ENCODE data around the gene KIRREL3. TPM values are rescaled to one million over a fixed set of nuclear protein-coding genes. Genes with fewer than 3 reads are reported as not detected.

The KIRREL3 gene
- total and polyA plus RNA-seq, 2 donors (not counting 3 experiments of a cell fraction or from before 2014, with no cell fraction given): not detected

DNA sequence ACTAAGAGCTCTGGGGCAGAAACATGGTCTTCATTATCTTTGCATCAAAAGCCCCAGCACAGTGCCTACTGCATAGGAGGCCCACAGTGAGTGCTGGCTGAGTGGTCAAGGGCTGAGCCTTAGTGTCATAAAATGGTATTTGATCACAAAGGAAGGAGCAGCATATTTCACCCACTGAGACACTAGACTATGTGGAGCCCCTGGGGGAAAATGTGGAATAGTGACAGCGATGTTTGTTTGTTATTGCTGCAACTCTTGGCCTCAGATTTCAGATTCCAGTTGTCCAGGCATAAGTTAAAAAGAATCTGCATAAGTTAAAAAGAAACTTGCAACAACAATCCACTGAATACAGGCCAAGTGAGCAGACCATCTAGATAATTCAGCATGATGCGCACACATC lies 7.0 kb downstream of the KIRREL3 start:
- Histone ChIP-seq H2AFZ (ENCODE audit: low read depth, low read length) (no peak overlapping the region), H3K4me2 (ENCODE audit: insufficient read depth, low read length) (no peak overlapping the region), H3K27me3 (ENCODE audit: control insufficient read depth in 2 of 2, insufficient read depth in 2 of 2, low read length in 2 of 2) (no peaks in the 10 kb centered on the region), H3K27ac (ENCODE audit: insufficient read depth, low read depth, low read length) (no peak overlapping the region), H3K9me3 (replicated peaks; ENCODE audit: control insufficient read depth, insufficient read depth, low read length) (no peaks in the 10 kb centered on the region), H3K4me3 (replicated peaks in 1 of 3; ENCODE audit: insufficient read depth in 1 of 3, low read depth in 1 of 3, low read length in 3 of 3) (no peak overlapping the region), H3K79me2 (ENCODE audit: control insufficient read depth, insufficient read depth, low read length) (no peaks in the 10 kb centered on the region), H3K4me1 (ENCODE audit: control insufficient read depth, extremely low read depth, insufficient read depth, low read length) (no peaks in the 10 kb centered on the region), H4K20me1 (replicated peaks; ENCODE audit: control insufficient read depth, extremely low read depth, insufficient read depth, low read length) (no peaks in the 10 kb centered on the region), H3K36me3 (ENCODE audit: control insufficient read depth in 2 of 2, extremely low read depth in 1 of 2, insufficient read depth in 2 of 2, low read length in 2 of 2) (no peaks in the 10 kb centered on the region), H3K9me1 (replicated peaks; ENCODE audit: control insufficient read depth, extremely low read depth, insufficient read depth, low read length) (no peaks in the 10 kb centered on the region), H3K9ac (replicated peaks; ENCODE audit: extremely low read depth, insufficient read depth, low read length) (no peak overlapping the region)
- dilution Hi-C loops (cut with MboI; ENCODE audit: extremely low pct_ligation_motif_present, low sequenced_read_pairs) (no loop called here), intact Hi-C loops (cut with micrococcal nuclease) (loop anchor here (5.0 kb wide), 1 partner anchor 276 kb away; no protein-coding TSS in a partner anchor)
- ChIA-PET CTCF (no interaction called here), POLR2A (no interaction called here)
- no peak for TF ChIP-seq CTCF (IDR thresholded peaks at IDR 0.05; ENCODE audit: extremely low read depth in 1 of 2, insufficient read depth in 1 of 2, low read depth in 1 of 2, low read length in 2 of 2)
- TF ChIP-seq FOS (IDR thresholded peaks at IDR 0.05; ENCODE audit: borderline replicate concordance, insufficient read depth, low read length): no peak
- no peak for TF ChIP-seq POLR2AphosphoS5 (IDR thresholded peaks at IDR 0.05; ENCODE audit: insufficient read depth, low read depth, low read length)
- TF ChIP-seq MYC (IDR thresholded peaks at IDR 0.05; ENCODE audit: low read depth, low read length): no peak
- TF ChIP-seq POLR2A (IDR thresholded peaks at IDR 0.05; ENCODE audit: low read depth, low read length): no peak
- TF ChIP-seq EZH2 (IDR thresholded peaks at IDR 0.05; ENCODE audit: borderline replicate concordance, low read depth, low read length, severe bottlenecking): no peak
- TF ChIP-seq JUN (IDR thresholded peaks at IDR 0.05; ENCODE audit: borderline replicate concordance, insufficient read depth, insufficient read length, low read depth): no peak
- TF ChIP-seq GATA2 (IDR thresholded peaks at IDR 0.05; ENCODE audit: insufficient read depth, insufficient read length, low read depth, low read length): no peak
- TF ChIP-seq, protein P1, sequence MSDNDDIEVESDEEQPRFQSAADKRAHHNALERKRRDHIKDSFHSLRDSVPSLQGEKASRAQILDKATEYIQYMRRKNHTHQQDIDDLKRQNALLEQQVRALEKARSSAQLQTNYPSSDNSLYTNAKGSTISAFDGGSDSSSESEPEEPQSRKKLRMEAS (IDR thresholded peaks at IDR 0.05; ENCODE audit: insufficient read depth, insufficient read length): no peak
- no TSS peak for BruUV-seq (replicated peaks)
- FAIRE-seq (no peak), DNase-seq (ENCODE audit: low read depth, low spot score) (no peak)

Data from endothelial cell of umbilical vein (primary cell).